ENCODE data around the gene OR6C76.
"Not testable (repeated sequence)": the region's sequence is repeated elsewhere in the genome, so short reads cannot be mapped to it uniquely, and the experiment has no call there.

OR6C76 gene

GRCh38 chr12:55448825-55449224 lies 22.8 kb downstream of the OR6C76 start:
- no peak overlapping the region for H3K4me2 ChIP-seq (ENCODE audit: low read length)
- no peaks in the 10 kb centered on the region for H3K4me1 ChIP-seq (ENCODE audit: insufficient read depth, low read length, severe bottlenecking)
- no peaks in the 10 kb centered on the region for H3K9me2 ChIP-seq (ENCODE audit: low read depth, low read length)
- H3K27ac ChIP-seq (ENCODE audit: low read depth, low read length, poor library complexity, severe bottlenecking): no peak overlapping the region
- H3K4me3 ChIP-seq (ENCODE audit: low read depth, low read length, poor library complexity, severe bottlenecking): no peak overlapping the region
- no peaks in the 10 kb centered on the region for H3F3A ChIP-seq (ENCODE audit: insufficient read depth, low read length)
- H3K9ac ChIP-seq (ENCODE audit: low read length): no peak overlapping the region
- H3K36me3 ChIP-seq (ENCODE audit: insufficient read depth, low read length): no peaks in the 10 kb centered on the region
- no peaks in the 10 kb centered on the region for H3K79me2 ChIP-seq (ENCODE audit: insufficient read depth, low read length)
- no peak overlapping the region for H2AFZ ChIP-seq (ENCODE audit: low read length)
- TF ChIP-seq EZH2 (IDR thresholded peaks at IDR 0.05; ENCODE audit: borderline replicate concordance, low read length) (no peak), CTCF (IDR thresholded peaks at IDR 0.05; ENCODE audit: low read length) (no peak)
- no peaks in the 10 kb centered on the region for H3K27me3 ChIP-seq (ENCODE audit: insufficient read depth, low read length)
- H3K9me3 ChIP-seq (ENCODE audit: low read length): no peaks in the 10 kb centered on the region
- no peaks in the 10 kb centered on the region for H4K20me1 ChIP-seq (ENCODE audit: insufficient read depth, low read length)

GRCh38 chr12:55464926-55465325 lies 38.9 kb downstream of the OR6C76 start:
- H2AFZ ChIP-seq (ENCODE audit: low read length); H4K20me1 ChIP-seq (ENCODE audit: insufficient read depth, low read length): not testable (repeated sequence)

GRCh38 chr12:55467836-55468235 lies 41.8 kb downstream of the OR6C76 start:
- Histone ChIP-seq H3F3A (ENCODE audit: insufficient read depth, low read length) (no peaks in the 10 kb centered on the region), H3K9ac (ENCODE audit: low read length) (no peak overlapping the region), H2AFZ (ENCODE audit: low read length) (no peak overlapping the region), H3K4me1 (ENCODE audit: insufficient read depth, low read length, severe bottlenecking) (no peaks in the 10 kb centered on the region), H3K36me3 (ENCODE audit: insufficient read depth, low read length) (no peaks in the 10 kb centered on the region), H3K9me2 (ENCODE audit: low read depth, low read length) (no peaks in the 10 kb centered on the region), H3K4me3 (ENCODE audit: low read depth, low read length, poor library complexity, severe bottlenecking) (no peak overlapping the region), H3K27me3 (ENCODE audit: insufficient read depth, low read length) (no peaks in the 10 kb centered on the region), H3K4me2 (ENCODE audit: low read length) (no peak overlapping the region), H3K79me2 (ENCODE audit: insufficient read depth, low read length) (no peaks in the 10 kb centered on the region), H4K20me1 (ENCODE audit: insufficient read depth, low read length) (no peaks in the 10 kb centered on the region), H3K27ac (ENCODE audit: low read depth, low read length, poor library complexity, severe bottlenecking) (no peak overlapping the region), H3K9me3 (ENCODE audit: low read length) (no peaks in the 10 kb centered on the region)
- TF ChIP-seq EZH2 (IDR thresholded peaks at IDR 0.05; ENCODE audit: borderline replicate concordance, low read length): no peak
- no peak for TF ChIP-seq CTCF (IDR thresholded peaks at IDR 0.05; ENCODE audit: low read length)

More at GRCh38 chr12:55464926-55465325, 38.9 kb downstream of the OR6C76 start:
- H3K4me2 ChIP-seq (ENCODE audit: low read length); H3K79me2 ChIP-seq (ENCODE audit: insufficient read depth, low read length); H3K27ac ChIP-seq (ENCODE audit: low read depth, low read length, poor library complexity, severe bottlenecking); H3K9me2 ChIP-seq (ENCODE audit: low read depth, low read length); H3K9ac ChIP-seq (ENCODE audit: low read length); H3K27me3 ChIP-seq (ENCODE audit: insufficient read depth, low read length); H3K4me3 ChIP-seq (ENCODE audit: low read depth, low read length, poor library complexity, severe bottlenecking); H3K36me3 ChIP-seq (ENCODE audit: insufficient read depth, low read length); H3K9me3 ChIP-seq (ENCODE audit: low read length); H3K4me1 ChIP-seq (ENCODE audit: insufficient read depth, low read length, severe bottlenecking); H3F3A ChIP-seq (ENCODE audit: insufficient read depth, low read length): not testable (repeated sequence)

- Histone ChIP-seq H3K4me1 (ENCODE audit: insufficient read depth, low read length, severe bottlenecking) (no peaks in the 10 kb centered on the region), H3K9me2 (ENCODE audit: low read depth, low read length) (no peaks in the 10 kb centered on the region), H3K9ac (ENCODE audit: low read length) (no peak overlapping the region), H3K27me3 (ENCODE audit: insufficient read depth, low read length) (no peaks in the 10 kb centered on the region), H3K4me3 (ENCODE audit: low read depth, low read length, poor library complexity, severe bottlenecking) (no peak overlapping the region), H2AFZ (ENCODE audit: low read length) (no peak overlapping the region), H3K9me3 (ENCODE audit: low read length) (no peaks in the 10 kb centered on the region), H4K20me1 (ENCODE audit: insufficient read depth, low read length) (no peaks in the 10 kb centered on the region), H3F3A (ENCODE audit: insufficient read depth, low read length) (no peaks in the 10 kb centered on the region), H3K4me2 (ENCODE audit: low read length) (no peak overlapping the region), H3K79me2 (ENCODE audit: insufficient read depth, low read length) (no peaks in the 10 kb centered on the region), H3K36me3 (ENCODE audit: insufficient read depth, low read length) (no peaks in the 10 kb centered on the region), H3K27ac (ENCODE audit: low read depth, low read length, poor library complexity, severe bottlenecking) (no peak overlapping the region)
- TF ChIP-seq EZH2 (IDR thresholded peaks at IDR 0.05; ENCODE audit: borderline replicate concordance, low read length) (no peak), CTCF (IDR thresholded peaks at IDR 0.05; ENCODE audit: low read length) (no peak)
These were observed 43.2 kb downstream of the OR6C76 start for GRCh38 chr12:55469291-55469690.

All from OCI-LY1 (cell line).